Stomach (tissue), 9 donors: ENCODE measurements around the gene STRBP. TPM values are rescaled to one million over a fixed set of nuclear protein-coding genes. Genes with fewer than 3 reads are reported as not detected.

Experiments
- DNase-seq, 2 donors: peaks; one replicate each; pipeline versions ENCODE4 v3.0.0 to v3.0.0-alpha.2; 2013 to 2019
- H3K27ac ChIP-seq, 5 donors: fragments of 200-600 bp in 4 of 5; sonication (generic) in 4 of 5; one replicate each; pipeline ENCODE4 v1.5.1; 2013 to 2019; ENCODE audit warnings: mild to moderate bottlenecking in 1 of 5, moderate library complexity in 1 of 5
- H3K27me3 ChIP-seq, 3 donors: fragments of 200-600 bp; sonication (generic); one replicate each; pipeline ENCODE4 v1.5.1; 2017 to 2019; ENCODE audit warnings: mixed run types in 1 of 3
- H3K36me3 ChIP-seq, 4 donors: fragments of 200-600 bp; sonication (generic); 1 replicate in 3 of 4; 2 replicates in 1 of 4; pipeline ENCODE4 v1.5.1; 2016 to 2019
- H3K4me1 ChIP-seq, 4 donors: fragments of 200-600 bp; sonication (generic); one replicate each; pipeline ENCODE4 v1.5.1; 2016 to 2019
- H3K4me3 ChIP-seq, 4 donors: fragments of 200-600 bp; sonication (generic) in 3 of 4; one replicate each; pipeline ENCODE4 v1.5.1; 2016 to 2019; ENCODE audit warnings: mild to moderate bottlenecking in 1 of 4
- H3K9me3 ChIP-seq, 4 donors: fragments of 200-600 bp; sonication (generic); one replicate each; pipeline ENCODE4 v1.5.1; 2016 to 2019
- CTCF ChIP-seq, 7 experiments: fragments of 450-650 bp in 4 of 7; fragments of 200-600 bp in 3 of 7; sonication (generic) in 3 of 7; IDR thresholded peaks; one replicate each; pipeline ENCODE4 v1.5.1; 2016 to 2019; ENCODE audit warnings: antibody characterized with exemption in 7 of 7, control low read depth in 2 of 7, mild to moderate bottlenecking in 1 of 7
- EP300 ChIP-seq: sonication (generic); formaldehyde crosslinking; IDR thresholded peaks from one replicate; pipeline ENCODE4 v1.6.1; 2017; ENCODE audit warnings: antibody characterized with exemption
- POLR2A ChIP-seq, 4 donors: fragments of 450-650 bp; IDR thresholded peaks; one replicate each; pipeline ENCODE4 v1.6.1; 2016; ENCODE audit warnings: antibody characterized with exemption in 4 of 4, control low read depth in 2 of 4, mild to moderate bottlenecking in 1 of 4, moderate library complexity in 1 of 4
- POLR2AphosphoS5 ChIP-seq, 3 donors: sonication (generic); formaldehyde crosslinking; IDR thresholded peaks; one replicate each; pipeline ENCODE4 v1.6.1; 2016; ENCODE audit warnings: antibody characterized with exemption in 3 of 3
- WGBS, 5 donors: extraction: QIAGEN DNeasy Blood & Tissue Kit in 3 of 5; methylation state at CpG; one replicate each; pipeline versions ENCODE4 v1.1.5 to v1.1.7; 2013 to 2018; 5-methylcytosine and 5-hydroxymethylcytosine counted together
- intact Hi-C: fragments of 100-400 bp; cut with DNase I; formaldehyde crosslinking; loops from one replicate; pipeline ENCODE4 v1.15.1; 2023; ENCODE audit warnings: low total_unique reads
- polyA plus RNA-seq, 3 donors: library from polyadenylated mRNA; stranded (reverse); fragments of 200-250 nt; gene quantifications; one replicate each; pipeline ENCODE4 v1.2.3, GENCODE V29; 2013
- total RNA-seq, 5 donors: library from RNA; depleted of rRNA; stranded (reverse); fragments of >200 nt; gene quantifications; one replicate each; pipeline versions ENCODE4 v1.1.0 to v1.2.3, GENCODE V29; 2014 to 2016
- donor health status: healthy with polysubstance abuse.
- donor health status: Bipolar disorder and iron deficiency.
- donor health status: healthy.

The STRBP gene
- total and polyA plus RNA-seq, 8 donors: 5.5 to 21.0 (median 10.2) TPM

- TF ChIP-seq POLR2AphosphoS5 (IDR thresholded peaks at IDR 0.05) (no peak), POLR2A (IDR thresholded peaks at IDR 0.05) (no peak), EP300 (no peak), CTCF (IDR thresholded peaks at IDR 0.05) (no peak)
- intact Hi-C loops: no loop called here
These were observed 17.9 kb upstream of the STRBP start for GRCh38 chr9:123286324-123286723.

DNA sequence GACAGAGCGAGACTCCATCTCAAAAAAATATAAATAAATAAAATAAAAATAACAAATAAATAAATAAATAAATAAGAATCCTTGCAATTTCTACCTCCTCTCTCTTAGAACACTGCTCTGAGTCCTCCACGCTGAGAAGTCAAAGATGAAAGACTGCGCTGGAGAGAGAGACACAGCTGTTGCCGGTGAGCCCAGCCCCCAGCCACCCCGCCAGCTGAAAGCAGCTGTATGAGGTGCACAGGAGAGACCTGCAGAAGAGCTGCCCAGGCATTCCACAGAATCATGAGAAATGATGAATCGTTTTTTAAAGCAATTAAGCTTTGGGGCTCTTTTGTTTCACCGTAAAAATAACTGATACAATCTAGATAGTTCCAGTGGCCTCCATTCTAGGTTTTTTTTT, 16.3 kb upstream of the STRBP start:
- Histone ChIP-seq H3K9me3 (no peaks in the 10 kb centered on the region), H3K4me3 (no peak overlapping the region), H3K4me1 (peaks cover 0 to 11% (median 5%) of the 10 kb centered on the region in 4 donors), H3K27ac (no peak overlapping the region), H3K27me3 (no peaks in the 10 kb centered on the region), H3K36me3 (no peaks in the 10 kb centered on the region)
- intact Hi-C loops: no loop called here
- TF ChIP-seq CTCF (IDR thresholded peaks at IDR 0.05) (no peak), POLR2AphosphoS5 (IDR thresholded peaks at IDR 0.05) (no peak), EP300 (no peak), POLR2A (IDR thresholded peaks at IDR 0.05) (no peak)
- no peak for DNase-seq
- 65 to 81% (median 73%) methylated on average over 7 of the region's 7 CpGs for WGBS, 5 donors

More at GRCh38 chr9:123286324-123286723, 17.9 kb upstream of the STRBP start:
- H3K36me3 ChIP-seq: no peaks in the 10 kb centered on the region
- H3K27me3 ChIP-seq: no peaks in the 10 kb centered on the region
- H3K27ac ChIP-seq: no peak overlapping the region
- DNase-seq: no peak
- no peak overlapping the region for H3K4me3 ChIP-seq
- WGBS, 5 donors: 78 to 92% (median 89%) methylated on average over 1 of the region's 1 CpG
- H3K9me3 ChIP-seq: no peaks in the 10 kb centered on the region
- H3K4me1 ChIP-seq: peaks cover 0 to 11% (median 5%) of the 10 kb centered on the region in 4 donors

- intact Hi-C loops: no loop called here
- no peak overlapping the region for H3K27ac ChIP-seq
- WGBS, 5 donors: 94 to 100% (median 96%) methylated on average over 3 of the region's 3 CpGs
These were observed 15.1 kb upstream of the STRBP start for GRCh38 chr9:123283455-123283854.

GRCh38 chr9:123283048-123283408, 14.6 kb upstream of the STRBP start:
- intact Hi-C loops: no loop called here
- H3K27ac ChIP-seq: no peak overlapping the region
- no peak for DNase-seq
- WGBS, 5 donors: 80 to 89% (median 86%) methylated on average over 5 of the region's 5 CpGs
- no peaks in the 10 kb centered on the region for H3K36me3 ChIP-seq
- TF ChIP-seq POLR2A (IDR thresholded peaks at IDR 0.05) (no peak), EP300 (no peak), CTCF (IDR thresholded peaks at IDR 0.05) (no peak)
- peaks cover 0 to 5% (median 2%) of the 10 kb centered on the region in 4 donors for H3K9me3 ChIP-seq
- H3K27me3 ChIP-seq: no peaks in the 10 kb centered on the region
- no peak overlapping the region for H3K4me3 ChIP-seq
- peaks cover 0 to 11% (median 5%) of the 10 kb centered on the region in 4 donors for H3K4me1 ChIP-seq

More at GRCh38 chr9:123283455-123283854, 15.1 kb upstream of the STRBP start:
- Histone ChIP-seq H3K36me3 (no peaks in the 10 kb centered on the region), H3K9me3 (peaks cover 0 to 5% (median 2%) of the 10 kb centered on the region in 4 donors), H3K4me3 (no peak overlapping the region), H3K4me1 (peaks cover 0 to 11% (median 5%) of the 10 kb centered on the region in 4 donors), H3K27me3 (no peaks in the 10 kb centered on the region)
- DNase-seq: no peak
- TF ChIP-seq CTCF (IDR thresholded peaks at IDR 0.05) (no peak), POLR2AphosphoS5 (IDR thresholded peaks at IDR 0.05) (no peak), POLR2A (IDR thresholded peaks at IDR 0.05) (no peak), EP300 (no peak)
